SK-N-SH treated with all-trans-retinoic acid at 6 μM for 48 hours (cell line): ENCODE data around the gene TMEM184A.
"Not testable (repeated sequence)": the region's sequence is repeated elsewhere in the genome, so short reads cannot be mapped to it uniquely, and the experiment has no call there.

ENCODE experiments used
- ATAC-seq: fragments of 200-7000 bp; cut with Tn5 transposase; 3 replicates; pipeline ENCODE4 v1.9.1; 2020; ENCODE audit warnings: mild to moderate bottlenecking, moderate library complexity
- ARNTL ChIP-seq: fragments of 450-650 bp; formaldehyde crosslinking; IDR thresholded peaks from 2 replicates; pipeline ENCODE4 v1.5.0; 2020; ENCODE audit warnings: low read depth, mild to moderate bottlenecking, moderate library complexity, borderline replicate concordance
- BACH2 ChIP-seq: fragments of 250-450 bp; sonication (Bioruptor Pico); IDR thresholded peaks from 2 replicates; pipeline ENCODE4 v1.9.0; 2021; ENCODE audit warnings: mild to moderate bottlenecking, borderline replicate concordance
- CREB5 ChIP-seq: fragments of 250-450 bp; sonication (Bioruptor Pico); IDR thresholded peaks from 2 replicates; pipeline ENCODE4 v1.5.1; 2020; ENCODE audit warnings: low read depth, mild to moderate bottlenecking, moderate library complexity
- CSRNP3 ChIP-seq: fragments of 250-450 bp; sonication (Bioruptor Pico); IDR thresholded peaks from 2 replicates; pipeline ENCODE4 v1.5.1; 2021; ENCODE audit warnings: mild to moderate bottlenecking, moderate library complexity
- ESRRG ChIP-seq: fragments of 250-450 bp; sonication (Bioruptor Pico); IDR thresholded peaks from 2 replicates; pipeline ENCODE4 v1.6.1; 2021; ENCODE audit warnings: mild to moderate bottlenecking
- GLIS3 ChIP-seq: fragments of 250-450 bp; sonication (Bioruptor Pico); IDR thresholded peaks from 2 replicates; pipeline ENCODE4 v1.5.0; 2020; ENCODE audit warnings: mild to moderate bottlenecking, moderate library complexity
- ISL1 ChIP-seq: fragments of 250-450 bp; sonication (Bioruptor Pico); IDR thresholded peaks from 2 replicates; pipeline ENCODE4 v2.1.2; 2022; ENCODE audit warnings: mild to moderate bottlenecking, moderate library complexity
- PATZ1 ChIP-seq: fragments of 250-450 bp; sonication (Bioruptor Pico); IDR thresholded peaks from 2 replicates; pipeline ENCODE4 v1.8.0; 2020; ENCODE audit warnings: mild to moderate bottlenecking, moderate library complexity, borderline replicate concordance
- PPARA ChIP-seq: fragments of 250-450 bp; sonication (Bioruptor Pico); IDR thresholded peaks from 2 replicates; pipeline ENCODE4 v1.5.0; 2020; ENCODE audit warnings: mild to moderate bottlenecking, borderline replicate concordance
- RARB ChIP-seq: fragments of 250-450 bp; sonication (Bioruptor Pico); IDR thresholded peaks from 2 replicates; pipeline ENCODE4 v1.8.0; 2021; ENCODE audit warnings: mild to moderate bottlenecking, moderate library complexity
- SNAI2 ChIP-seq: fragments of 250-450 bp; sonication (Bioruptor Pico); IDR thresholded peaks from 2 replicates; pipeline ENCODE4 v1.5.0; 2020; ENCODE audit warnings: mild to moderate bottlenecking, moderate library complexity
- TCF4 ChIP-seq: fragments of 250-450 bp; sonication (Bioruptor Pico); IDR thresholded peaks from 2 replicates; pipeline ENCODE4 v1.8.0; 2021; ENCODE audit warnings: mild to moderate bottlenecking, moderate library complexity, borderline replicate concordance
- TOX ChIP-seq: fragments of 250-450 bp; sonication (Bioruptor Pico); IDR thresholded peaks from 2 replicates; pipeline ENCODE4 v1.8.0; 2021; ENCODE audit warnings: mild to moderate bottlenecking, moderate library complexity, borderline replicate concordance
- ZFP3 ChIP-seq: fragments of 250-450 bp; sonication (Bioruptor Pico); IDR thresholded peaks from 2 replicates; pipeline ENCODE4 v1.5.0; 2020; ENCODE audit warnings: mild to moderate bottlenecking, moderate library complexity
- ZFP30 ChIP-seq: fragments of 450-650 bp; formaldehyde crosslinking; IDR thresholded peaks from 2 replicates; pipeline ENCODE4 v1.5.0; 2022; ENCODE audit warnings: mild to moderate bottlenecking, moderate library complexity
- ZNF565 ChIP-seq: fragments of 450-650 bp; formaldehyde crosslinking; conservative IDR thresholded peaks from 2 replicates; pipeline ENCODE4 v1.5.0; 2020; ENCODE audit warnings: low read depth, mild to moderate bottlenecking, moderate library complexity
- ZNF70 ChIP-seq: fragments of 450-650 bp; formaldehyde crosslinking; IDR thresholded peaks from 2 replicates; pipeline ENCODE4 v1.5.0; 2020; ENCODE audit warnings: mild to moderate bottlenecking, moderate library complexity
- ZNF8 ChIP-seq: fragments of 450-650 bp; formaldehyde crosslinking; IDR thresholded peaks from 2 replicates; pipeline ENCODE4 v1.5.0; 2020; ENCODE audit warnings: mild to moderate bottlenecking, moderate library complexity
- TF ChIP-seq, protein P1 (sequence below): fragments of 250-450 bp; sonication (Bioruptor Pico); IDR thresholded peaks from 2 replicates; pipeline ENCODE4 v1.8.0; 2021; ENCODE audit warnings: low read depth, mild to moderate bottlenecking, moderate library complexity, borderline replicate concordance
- TF ChIP-seq, protein P2 (sequence below): fragments of 250-450 bp; sonication (Bioruptor Pico); IDR thresholded peaks from 2 replicates; pipeline ENCODE4 v1.5.0; 2020; ENCODE audit warnings: mild to moderate bottlenecking, moderate library complexity

Gene TMEM184A

DNA sequence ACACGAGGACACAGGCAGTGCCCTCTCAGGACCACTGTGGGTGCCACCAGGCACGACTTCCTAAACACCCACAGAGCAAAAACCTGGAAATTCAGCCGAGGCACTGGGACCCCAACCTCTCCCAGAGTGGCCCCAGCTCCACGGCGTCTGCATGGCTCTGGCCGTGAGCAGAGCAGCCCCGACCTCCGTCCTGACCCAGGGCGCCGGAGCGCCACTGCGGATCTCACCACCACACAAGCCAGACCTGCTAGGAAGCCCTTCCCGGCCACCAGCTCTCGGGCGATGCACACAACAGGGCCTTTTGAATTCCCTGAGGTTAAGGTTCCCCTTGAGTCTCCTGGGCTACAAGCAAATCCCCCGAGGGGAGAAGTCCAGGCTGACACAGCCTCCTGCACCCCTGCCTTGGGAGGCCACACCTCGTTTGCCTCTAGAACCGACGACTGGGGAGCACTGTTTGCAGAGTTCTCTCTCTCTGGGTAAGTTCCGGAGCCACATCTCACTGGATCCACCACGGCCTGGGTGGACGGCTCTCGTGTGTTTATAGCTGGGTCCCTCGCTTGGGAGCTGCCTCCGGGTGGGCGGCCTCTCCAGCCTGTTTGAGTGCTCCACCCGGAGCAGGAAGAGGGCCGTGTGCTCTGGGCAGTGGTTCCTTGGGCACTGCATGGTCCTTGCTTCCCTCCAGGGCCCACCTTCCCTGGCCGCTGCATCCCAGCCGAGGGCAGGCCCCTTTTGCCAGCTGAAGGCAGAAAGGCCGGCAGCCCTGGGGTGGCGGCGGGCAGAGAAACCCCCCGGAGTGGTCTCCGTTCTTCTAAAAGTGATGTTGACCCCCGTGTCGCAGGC lies 29.4 kb upstream of the TMEM184A start (continued):
- TF ChIP-seq ESRRG (CRISPR knock-in tag), result no peak
- TF ChIP-seq ZNF8 (CRISPR knock-in tag), result no peak
- TF ChIP-seq BACH2 (CRISPR knock-in tag), result no peak
- no peak for TF ChIP-seq ZFP30 (CRISPR knock-in tag)

- ATAC-seq, result no peak
- TF ChIP-seq ZNF70 (CRISPR knock-in tag) (no peak), BACH2 (CRISPR knock-in tag) (no peak), ZFP30 (CRISPR knock-in tag) (no peak), ARNTL (no peak), GLIS3 (CRISPR knock-in tag) (no peak), CREB5 (CRISPR knock-in tag) (no peak), RARB (no peak), TCF4 (CRISPR knock-in tag) (no peak), PPARA (CRISPR knock-in tag) (no peak), TOX (CRISPR knock-in tag) (no peak), ESRRG (CRISPR knock-in tag) (no peak), SNAI2 (CRISPR knock-in tag) (no peak), ISL1 (CRISPR knock-in tag) (no peak), ZFP3 (no peak), ZNF565 (CRISPR knock-in tag) (no peak), CSRNP3 (CRISPR knock-in tag) (no peak), PATZ1 (CRISPR knock-in tag) (no peak)
- TF ChIP-seq, protein P1, sequence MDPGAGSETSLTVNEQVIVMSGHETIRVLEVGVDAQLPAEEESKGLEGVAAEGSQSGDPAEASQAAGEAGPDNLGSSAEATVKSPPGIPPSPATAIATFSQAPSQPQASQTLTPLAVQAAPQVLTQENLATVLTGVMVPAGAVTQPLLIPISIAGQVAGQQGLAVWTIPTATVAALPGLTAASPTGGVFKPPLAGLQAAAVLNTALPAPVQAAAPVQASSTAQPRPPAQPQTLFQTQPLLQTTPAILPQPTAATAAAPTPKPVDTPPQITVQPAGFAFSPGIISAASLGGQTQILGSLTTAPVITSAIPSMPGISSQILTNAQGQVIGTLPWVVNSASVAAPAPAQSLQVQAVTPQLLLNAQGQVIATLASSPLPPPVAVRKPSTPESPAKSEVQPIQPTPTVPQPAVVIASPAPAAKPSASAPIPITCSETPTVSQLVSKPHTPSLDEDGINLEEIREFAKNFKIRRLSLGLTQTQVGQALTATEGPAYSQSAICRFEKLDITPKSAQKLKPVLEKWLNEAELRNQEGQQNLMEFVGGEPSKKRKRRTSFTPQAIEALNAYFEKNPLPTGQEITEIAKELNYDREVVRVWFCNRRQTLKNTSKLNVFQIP (CRISPR knock-in tag), result no peak
- TF ChIP-seq, protein P2, sequence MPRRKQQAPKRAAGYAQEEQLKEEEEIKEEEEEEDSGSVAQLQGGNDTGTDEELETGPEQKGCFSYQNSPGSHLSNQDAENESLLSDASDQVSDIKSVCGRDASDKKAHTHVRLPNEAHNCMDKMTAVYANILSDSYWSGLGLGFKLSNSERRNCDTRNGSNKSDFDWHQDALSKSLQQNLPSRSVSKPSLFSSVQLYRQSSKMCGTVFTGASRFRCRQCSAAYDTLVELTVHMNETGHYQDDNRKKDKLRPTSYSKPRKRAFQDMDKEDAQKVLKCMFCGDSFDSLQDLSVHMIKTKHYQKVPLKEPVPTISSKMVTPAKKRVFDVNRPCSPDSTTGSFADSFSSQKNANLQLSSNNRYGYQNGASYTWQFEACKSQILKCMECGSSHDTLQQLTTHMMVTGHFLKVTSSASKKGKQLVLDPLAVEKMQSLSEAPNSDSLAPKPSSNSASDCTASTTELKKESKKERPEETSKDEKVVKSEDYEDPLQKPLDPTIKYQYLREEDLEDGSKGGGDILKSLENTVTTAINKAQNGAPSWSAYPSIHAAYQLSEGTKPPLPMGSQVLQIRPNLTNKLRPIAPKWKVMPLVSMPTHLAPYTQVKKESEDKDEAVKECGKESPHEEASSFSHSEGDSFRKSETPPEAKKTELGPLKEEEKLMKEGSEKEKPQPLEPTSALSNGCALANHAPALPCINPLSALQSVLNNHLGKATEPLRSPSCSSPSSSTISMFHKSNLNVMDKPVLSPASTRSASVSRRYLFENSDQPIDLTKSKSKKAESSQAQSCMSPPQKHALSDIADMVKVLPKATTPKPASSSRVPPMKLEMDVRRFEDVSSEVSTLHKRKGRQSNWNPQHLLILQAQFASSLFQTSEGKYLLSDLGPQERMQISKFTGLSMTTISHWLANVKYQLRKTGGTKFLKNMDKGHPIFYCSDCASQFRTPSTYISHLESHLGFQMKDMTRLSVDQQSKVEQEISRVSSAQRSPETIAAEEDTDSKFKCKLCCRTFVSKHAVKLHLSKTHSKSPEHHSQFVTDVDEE, result no peak
These were observed 28.7 kb upstream of the TMEM184A start for GRCh38 chr7:1584700-1585099.

GRCh38 chr7:1583241-1583930 lies 27.4 kb upstream of the TMEM184A start:
- not testable (repeated sequence) for ATAC-seq
